HFF-Myc (cell line): Measurements from ENCODE around the gene STXBP5.

ENCODE experiments used
- DNase-seq: peaks from one replicate; pipeline ENCODE4 v3.0.0-alpha.2; 2011; ENCODE audit warnings: low read depth; ENCODE audit errors: extremely low read depth
- H3K4me3 ChIP-seq: replicated peaks from 2 replicates; pipeline ENCODE4 v1.5.1; 2011; ENCODE audit warnings: low read depth, mild to moderate bottlenecking, control low read depth, low read length
- TF ChIP-seq, protein P1 (sequence below): IDR thresholded peaks from 2 replicates; pipeline ENCODE4 v1.5.1; 2012; ENCODE audit warnings: mild to moderate bottlenecking, low read depth, low read length, control low read depth; ENCODE audit errors: missing control alignments

The STXBP5 gene

GRCh38 chr6:147201885-147202515, 2.2 kb upstream of the STXBP5 start:
- H3K4me3 ChIP-seq = peak overlapping the region; percentile 61
- TF ChIP-seq, protein P1, sequence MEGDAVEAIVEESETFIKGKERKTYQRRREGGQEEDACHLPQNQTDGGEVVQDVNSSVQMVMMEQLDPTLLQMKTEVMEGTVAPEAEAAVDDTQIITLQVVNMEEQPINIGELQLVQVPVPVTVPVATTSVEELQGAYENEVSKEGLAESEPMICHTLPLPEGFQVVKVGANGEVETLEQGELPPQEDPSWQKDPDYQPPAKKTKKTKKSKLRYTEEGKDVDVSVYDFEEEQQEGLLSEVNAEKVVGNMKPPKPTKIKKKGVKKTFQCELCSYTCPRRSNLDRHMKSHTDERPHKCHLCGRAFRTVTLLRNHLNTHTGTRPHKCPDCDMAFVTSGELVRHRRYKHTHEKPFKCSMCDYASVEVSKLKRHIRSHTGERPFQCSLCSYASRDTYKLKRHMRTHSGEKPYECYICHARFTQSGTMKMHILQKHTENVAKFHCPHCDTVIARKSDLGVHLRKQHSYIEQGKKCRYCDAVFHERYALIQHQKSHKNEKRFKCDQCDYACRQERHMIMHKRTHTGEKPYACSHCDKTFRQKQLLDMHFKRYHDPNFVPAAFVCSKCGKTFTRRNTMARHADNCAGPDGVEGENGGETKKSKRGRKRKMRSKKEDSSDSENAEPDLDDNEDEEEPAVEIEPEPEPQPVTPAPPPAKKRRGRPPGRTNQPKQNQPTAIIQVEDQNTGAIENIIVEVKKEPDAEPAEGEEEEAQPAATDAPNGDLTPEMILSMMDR = no peak
- no peak for DNase-seq

DNA sequence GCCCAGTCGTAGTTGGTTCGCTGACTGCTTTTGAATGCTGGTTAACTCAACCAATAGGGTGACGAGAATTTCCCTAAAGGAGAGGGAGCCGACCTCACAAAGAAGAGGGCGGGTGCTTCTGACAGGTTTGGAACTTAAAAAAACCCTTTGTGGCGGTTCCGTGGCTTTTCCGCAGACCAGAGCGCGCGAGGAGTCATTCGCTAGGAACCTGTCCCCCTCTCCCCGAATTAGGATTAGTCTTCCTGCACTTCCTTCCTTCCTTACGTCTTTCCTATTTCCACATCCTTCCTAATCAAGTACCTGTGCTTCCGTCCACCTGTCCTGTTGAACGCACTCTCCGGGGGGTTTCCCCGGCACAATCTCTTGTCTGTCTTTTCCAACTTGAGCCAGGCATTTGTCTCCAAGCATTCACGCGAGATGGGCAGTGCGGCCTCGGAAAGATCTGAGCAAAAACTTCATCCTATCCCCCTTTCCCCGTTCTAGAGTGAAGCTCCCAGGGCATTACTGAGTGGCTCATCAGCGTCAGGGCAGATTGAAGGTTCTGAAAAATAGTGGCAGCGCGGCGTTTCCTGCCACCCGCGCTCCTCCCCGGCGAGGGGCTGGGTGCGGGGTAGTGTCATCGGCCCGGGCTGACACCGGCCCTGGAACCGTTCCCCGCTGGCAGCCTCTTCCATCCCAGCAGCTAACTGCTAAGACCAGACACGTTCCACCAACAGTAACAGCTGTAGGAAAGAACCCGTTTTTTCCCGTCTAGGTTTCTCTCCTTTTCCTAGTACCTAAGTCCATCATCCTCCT, 1.5 kb upstream of the STXBP5 start:
- H3K4me3 ChIP-seq = peak overlapping the region; percentile 61
- DNase-seq = peak; percentile 95
- TF ChIP-seq, protein P1 = no peak

DNA sequence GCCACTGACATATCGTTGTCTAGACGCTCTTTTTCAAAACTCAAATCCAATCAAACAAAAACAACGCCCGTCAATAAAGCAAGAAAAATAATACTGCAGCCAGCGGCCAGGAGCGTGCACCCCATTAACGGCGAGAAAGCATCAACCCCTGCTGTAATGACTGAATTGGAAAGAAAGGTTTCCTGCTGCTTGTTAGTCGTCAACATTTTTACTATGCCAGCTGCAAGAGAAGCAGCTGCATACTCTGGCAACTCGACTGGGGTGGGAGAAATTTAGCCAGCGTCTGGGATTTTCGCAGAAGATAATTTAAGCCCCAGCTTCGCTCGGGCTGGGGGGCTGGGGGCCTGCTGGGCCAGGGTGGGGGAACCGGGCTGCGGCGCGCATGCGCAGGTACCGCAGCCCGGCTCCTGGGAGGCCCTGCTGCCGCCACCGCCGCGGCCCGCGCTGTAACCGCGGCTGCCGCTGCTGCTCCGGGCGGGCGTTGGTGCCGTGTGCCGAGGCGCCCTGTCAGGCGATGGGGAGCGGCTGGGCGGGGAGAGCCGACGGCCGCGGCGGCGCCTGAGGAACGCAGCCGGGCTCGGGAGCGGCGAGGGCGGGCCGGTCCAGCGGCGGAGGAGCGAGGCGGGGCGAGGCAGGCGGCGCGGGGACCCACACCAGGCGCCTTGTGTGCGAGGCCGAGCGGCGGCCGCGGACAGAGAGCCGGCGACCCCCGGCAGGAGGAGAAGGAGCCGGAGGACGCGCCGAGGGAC, 732 bp upstream of the STXBP5 start:
- TF ChIP-seq, protein P1 = no peak
- peak overlapping the region; percentile 61 for H3K4me3 ChIP-seq
- DNase-seq = no peak

DNA sequence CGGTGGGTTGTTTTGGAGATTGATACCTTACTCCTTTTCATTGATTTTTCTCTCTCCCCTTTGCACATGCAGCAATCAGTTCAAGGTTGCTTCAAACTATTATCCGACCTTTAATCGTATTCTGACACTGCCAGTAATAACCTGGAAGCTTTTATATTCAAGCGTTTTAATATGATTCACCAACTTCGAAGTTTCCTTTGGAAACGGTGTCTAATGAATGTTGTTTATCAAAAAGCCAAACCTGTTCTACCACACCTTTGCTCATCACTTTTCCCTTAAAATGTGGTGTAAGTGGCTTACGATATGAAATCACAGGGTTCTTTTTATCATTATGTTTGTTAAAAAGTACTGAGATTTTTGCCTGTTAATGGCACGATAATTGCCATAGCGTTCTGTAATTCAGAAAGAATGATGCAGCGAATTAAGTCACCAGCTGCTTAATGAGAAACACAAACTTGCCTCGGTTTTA, 660 bp downstream of the STXBP5 start:
- TF ChIP-seq, protein P1 = no peak
- H3K4me3 ChIP-seq = peak overlapping the region; percentile 61
- no peak for DNase-seq

- TF ChIP-seq, protein P1 = no peak
- no peak for DNase-seq
- H3K4me3 ChIP-seq = peak overlapping the region; percentile 61
Observed at GRCh38 chr6:147205690-147206600, 1.7 kb downstream of the STXBP5 start.

- TF ChIP-seq, protein P1 = no peak
- no peak for DNase-seq
- H3K4me3 ChIP-seq = no peak overlapping the region
Observed at GRCh38 chr6:147207351-147207750, 3.1 kb downstream of the STXBP5 start.
